Measurements from ENCODE around the gene PRF1.
"Not testable (repeated sequence)": the region's sequence is repeated elsewhere in the genome, so short reads cannot be mapped to it uniquely, and the experiment has no call there.

Gene PRF1

DNA sequence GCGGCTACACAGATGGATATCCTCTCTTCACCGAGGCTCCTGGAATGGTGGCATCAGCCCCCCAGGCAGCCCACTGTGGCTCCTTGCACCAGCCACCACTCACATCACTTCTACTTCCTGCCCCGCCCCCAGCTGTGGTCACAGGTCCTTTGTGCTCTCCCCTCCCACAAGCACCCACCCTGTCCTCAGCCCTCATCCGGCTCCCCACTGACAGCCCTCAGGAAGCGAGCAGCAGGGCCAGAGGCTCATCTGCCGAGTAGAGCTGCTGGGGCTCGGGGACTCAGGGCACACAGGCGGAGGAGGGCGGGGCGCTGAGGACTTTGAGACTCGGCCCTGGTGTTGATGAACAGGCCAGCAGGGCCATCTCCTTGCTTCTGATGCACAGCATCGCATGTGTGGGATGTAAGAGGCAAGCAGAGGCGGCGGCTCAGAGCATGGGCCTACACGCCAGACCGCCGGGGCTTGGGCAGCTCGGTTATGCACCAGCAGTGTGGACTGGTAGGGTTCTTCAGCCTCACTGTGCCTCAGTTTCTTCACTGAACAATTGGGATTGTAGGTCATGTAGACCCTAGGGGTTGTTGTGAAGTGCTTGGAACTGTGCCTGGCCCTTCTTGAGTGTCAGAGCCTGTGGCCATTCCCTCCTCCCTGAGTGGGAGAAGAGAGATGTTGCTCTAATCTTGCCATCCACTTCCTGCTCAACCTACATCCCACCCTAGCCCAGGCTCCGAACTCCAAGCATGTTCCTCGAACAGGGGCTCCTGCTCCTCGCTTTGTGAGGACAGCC lies at the start of gene PRF1:
PRF1 (minus strand) TSS at position 77 of the 784 bp plus-strand sequence. CDS start 1,839 bp downstream, outside the sequence.
- DNase-seq (ENCODE audit: low spot score): no peak

DNA sequence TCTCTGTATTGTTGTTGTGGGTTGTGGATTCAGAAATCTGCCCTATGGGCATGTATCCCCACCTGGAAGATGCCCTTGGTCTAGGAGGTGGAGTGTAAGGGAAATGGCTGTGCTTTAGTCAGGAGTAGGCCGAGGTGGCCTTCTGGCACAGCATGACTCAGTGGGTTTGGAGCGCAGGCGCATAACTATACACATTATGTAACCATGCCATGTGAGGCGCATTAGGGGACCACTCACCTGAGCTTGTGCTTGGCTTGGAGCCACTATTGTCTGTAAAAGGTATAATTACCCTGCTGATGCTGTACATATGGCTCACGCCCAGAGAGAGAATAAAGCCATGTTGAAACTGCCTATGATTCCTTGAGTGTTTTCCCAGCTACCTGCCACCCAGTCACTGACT lies 49.1 kb upstream of the PRF1 start:
- DNase-seq (ENCODE audit: low spot score): no peak

DNA sequence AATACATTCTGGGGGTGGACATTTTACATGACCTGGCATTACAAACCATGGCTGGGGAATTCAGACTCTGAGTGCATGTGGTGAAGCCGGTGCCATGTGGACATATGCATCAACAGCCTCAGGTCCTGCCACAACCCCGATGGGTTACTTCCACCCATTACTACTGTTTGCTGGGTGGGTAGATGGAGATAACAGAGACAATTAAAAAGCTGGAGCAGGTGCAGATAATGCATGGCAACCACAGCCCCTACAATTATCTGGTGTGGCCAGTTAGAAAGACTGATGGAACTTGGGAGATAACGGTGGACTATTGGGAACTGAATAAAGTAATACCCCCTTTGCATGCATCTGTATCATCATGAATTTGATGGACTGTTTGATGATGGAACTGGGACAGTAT lies 48.2 kb upstream of the PRF1 start:
- DNase-seq (ENCODE audit: low spot score): no peak

- no peak for DNase-seq (ENCODE audit: low spot score)
Observed at GRCh38 chr10:70650104-70650503, 47.6 kb upstream of the PRF1 start.

DNA sequence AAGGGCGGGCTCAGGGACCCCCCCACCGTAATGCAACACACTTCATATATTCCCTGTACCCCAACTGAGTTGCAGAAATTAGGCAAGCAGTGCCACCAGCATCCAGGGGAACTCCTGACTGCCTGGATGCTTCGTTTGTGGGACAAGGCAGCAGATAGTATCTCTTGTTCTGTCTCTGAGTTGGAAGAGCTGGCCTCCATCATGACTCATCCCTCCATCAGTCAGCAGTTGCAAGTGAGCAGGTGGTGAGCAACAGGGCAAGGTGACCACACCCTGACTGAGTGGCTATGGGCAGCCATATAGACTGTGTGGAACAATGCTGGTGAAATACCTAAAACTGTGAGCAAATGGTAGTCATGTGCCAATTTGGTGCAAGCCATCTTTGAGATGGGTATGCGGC lies 47.0 kb upstream of the PRF1 start:
- DNase-seq (ENCODE audit: low spot score): no peak

- no peak for DNase-seq (ENCODE audit: low spot score)
Observed at GRCh38 chr10:70648427-70648826, 45.9 kb upstream of the PRF1 start.

- DNase-seq (ENCODE audit: low spot score): no peak
Observed at GRCh38 chr10:70647086-70647485, 44.5 kb upstream of the PRF1 start.

DNA sequence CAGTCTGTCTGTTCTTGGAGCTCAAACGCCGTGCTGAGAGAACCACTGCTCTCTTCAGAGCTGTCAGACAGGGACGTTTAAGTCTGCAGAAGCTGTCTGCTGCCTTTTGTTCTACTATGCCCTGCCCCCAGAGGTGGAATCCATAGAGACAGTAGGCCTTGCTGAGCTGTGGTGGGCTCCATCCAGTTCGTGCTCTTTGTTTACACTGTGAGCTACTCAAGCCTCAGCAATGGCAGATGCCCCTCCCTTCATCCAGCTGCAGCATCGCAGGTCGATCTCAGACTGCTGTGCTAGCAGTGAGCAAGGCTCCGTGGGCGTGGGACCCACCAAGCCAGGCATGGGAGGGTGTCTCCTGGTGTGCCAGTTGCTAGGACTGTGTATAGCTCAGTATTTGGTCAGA lies 42.4 kb upstream of the PRF1 start:
- not testable (repeated sequence) for DNase-seq (ENCODE audit: low spot score)

- DNase-seq (ENCODE audit: low spot score): not testable (repeated sequence)
Observed at GRCh38 chr10:70643272-70643671, 40.7 kb upstream of the PRF1 start.

DNA sequence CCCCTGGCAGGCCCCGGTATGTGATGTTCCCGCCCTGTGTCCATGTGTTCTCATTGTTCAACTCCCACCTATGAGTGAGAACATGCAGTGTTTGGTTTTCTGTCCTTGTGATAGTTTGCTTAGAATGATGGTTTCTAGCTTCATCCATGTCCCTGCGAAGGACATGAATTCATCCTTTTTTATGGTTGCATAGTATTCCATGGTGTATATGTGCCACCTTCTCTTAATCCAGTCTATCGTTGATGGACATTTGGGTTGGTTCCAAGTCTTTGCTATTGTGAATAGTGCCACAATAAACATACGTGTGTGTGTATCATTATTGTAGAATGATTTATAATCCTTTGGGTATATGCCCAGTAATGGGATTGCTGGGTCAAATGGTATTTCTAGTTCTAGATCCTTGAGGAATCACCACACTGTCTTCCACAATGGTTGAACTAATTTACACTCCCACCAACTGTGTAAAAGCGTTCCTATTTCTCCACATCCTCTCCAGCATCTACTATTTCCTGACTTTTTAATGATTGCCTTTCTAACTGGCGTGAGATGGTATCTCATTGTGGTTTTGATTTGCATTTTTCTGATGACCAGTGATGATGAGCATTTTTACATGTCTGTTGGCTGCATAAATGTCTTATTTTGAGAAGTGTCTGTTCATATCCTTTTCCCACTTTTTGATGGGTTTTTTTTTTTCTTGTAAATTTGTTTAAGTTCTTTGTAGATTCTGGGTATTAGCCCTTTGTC lies 37.3 kb upstream of the PRF1 start:
- not testable (repeated sequence) for DNase-seq (ENCODE audit: low spot score)

DNA sequence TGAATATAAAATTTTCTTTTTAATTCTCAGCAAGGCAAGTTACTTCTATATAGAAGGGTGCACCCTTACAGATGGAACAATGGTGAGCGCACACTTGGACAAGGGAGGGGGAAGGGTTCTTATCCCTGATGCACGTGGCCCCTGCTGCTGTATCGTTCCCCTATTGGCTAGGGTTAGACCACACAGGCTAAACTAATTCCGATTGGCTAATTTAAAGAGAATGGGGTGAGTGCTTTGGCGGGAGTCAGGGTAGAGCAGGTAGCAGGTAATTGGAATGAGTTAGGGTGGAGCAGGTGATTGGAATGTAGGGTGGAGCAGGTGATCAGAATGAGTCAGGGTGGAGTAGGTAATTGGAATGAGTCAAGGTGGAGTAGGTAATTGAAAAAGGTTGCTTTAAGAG lies 32.0 kb upstream of the PRF1 start:
- DNase-seq (ENCODE audit: low spot score): not testable (repeated sequence)

DNA sequence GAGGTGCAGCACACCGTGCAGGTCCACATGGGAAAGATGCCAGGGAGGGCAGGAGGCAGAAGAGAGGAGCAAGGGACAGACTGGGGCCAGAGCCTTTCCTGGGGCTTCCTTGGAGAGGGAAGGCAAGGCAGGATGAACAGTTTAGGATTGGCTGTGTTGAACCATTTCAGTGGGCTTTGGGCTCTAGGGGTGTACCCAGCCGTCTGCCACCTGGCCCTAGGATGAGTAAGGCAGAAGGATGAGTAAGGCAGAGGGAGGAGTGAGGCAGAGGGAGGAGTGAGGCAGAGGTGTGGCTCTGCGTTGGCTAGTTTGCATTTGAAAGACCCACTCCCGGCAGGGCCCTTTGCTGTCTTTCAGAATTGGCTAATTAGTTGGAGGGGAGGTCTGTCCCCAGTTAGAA lies 31.5 kb upstream of the PRF1 start:
- DNase-seq (ENCODE audit: low spot score): no peak

GRCh38 chr10:70631735-70632134 lies 29.2 kb upstream of the PRF1 start:
- DNase-seq (ENCODE audit: low spot score): not testable (repeated sequence)

- no peak for DNase-seq (ENCODE audit: low spot score)
Observed at GRCh38 chr10:70629338-70629737, 26.8 kb upstream of the PRF1 start.

- DNase-seq (ENCODE audit: low spot score): no peak
Observed at GRCh38 chr10:70626056-70626455, 23.5 kb upstream of the PRF1 start.

GRCh38 chr10:70622981-70623844 lies 20.7 kb upstream of the PRF1 start:
- no peak for DNase-seq (ENCODE audit: low spot score)

GRCh38 chr10:70622541-70622940 lies 20.0 kb upstream of the PRF1 start:
- no peak for DNase-seq (ENCODE audit: low spot score)

DNA sequence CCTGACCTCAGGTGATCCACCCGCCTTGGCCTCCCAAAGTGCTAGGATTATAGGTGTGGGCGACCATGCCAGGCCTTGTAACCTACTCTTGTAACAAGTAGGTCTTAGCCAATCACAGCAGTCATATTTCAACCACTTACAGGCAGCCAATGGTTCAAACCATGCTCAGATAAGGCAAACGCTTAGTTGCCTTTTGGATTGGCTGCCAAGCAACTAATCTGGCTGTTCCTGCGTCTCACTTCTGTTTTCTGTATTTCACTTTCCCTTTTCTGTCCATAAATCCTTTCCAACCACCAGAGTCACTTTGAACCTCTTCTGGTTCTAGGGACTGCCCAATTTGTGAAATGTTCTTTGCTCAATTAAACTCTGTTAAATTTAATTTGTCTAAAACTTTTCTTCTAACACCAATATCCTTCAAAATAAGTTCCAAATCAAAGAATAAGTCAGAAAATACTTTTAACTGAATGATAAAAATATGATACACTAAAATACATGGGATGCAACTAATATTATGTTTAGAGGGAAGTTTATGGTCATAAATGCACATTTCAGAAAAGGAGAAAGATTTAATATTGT lies 19.1 kb upstream of the PRF1 start:
- DNase-seq (ENCODE audit: low spot score): no peak

DNA sequence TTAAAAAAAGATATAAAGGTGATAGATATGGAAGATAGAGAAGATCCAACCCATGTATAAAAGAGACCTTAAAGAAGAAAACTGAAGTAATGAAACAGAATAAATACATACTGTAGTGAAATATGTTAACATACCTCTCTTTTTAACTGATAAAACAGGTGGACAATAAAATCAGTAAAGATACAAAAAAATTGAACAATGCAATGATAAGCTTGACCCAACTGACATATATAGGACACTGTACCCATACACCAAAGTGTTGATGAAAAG lies 17.4 kb upstream of the PRF1 start:
- DNase-seq (ENCODE audit: low spot score): no peak

- DNase-seq (ENCODE audit: low spot score): no peak
Observed at GRCh38 chr10:70619271-70620019, 16.9 kb upstream of the PRF1 start.

DNA sequence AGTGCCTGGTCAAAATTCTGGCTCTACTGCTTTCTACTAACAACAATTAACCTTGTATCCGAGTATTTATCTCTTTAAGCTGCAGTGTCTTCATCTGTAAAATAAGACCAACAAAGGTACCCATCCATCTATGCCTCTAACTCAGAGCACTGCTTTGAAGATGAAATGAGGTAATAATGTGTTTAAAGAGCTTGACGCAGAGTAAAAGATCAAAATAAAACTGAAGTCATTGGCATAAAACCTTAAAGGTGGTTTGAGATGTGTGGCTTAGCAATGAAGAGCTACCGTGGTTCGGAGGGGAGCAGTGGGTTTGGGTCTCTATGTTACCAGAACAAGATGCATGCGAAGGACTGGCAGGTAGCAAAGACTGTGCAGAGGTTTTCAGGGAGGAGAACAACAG lies 16.1 kb upstream of the PRF1 start:
- DNase-seq (ENCODE audit: low spot score): no peak
